ENCODE results near the gene KDM3A. TPM values are rescaled to one million over a fixed set of nuclear protein-coding genes. Genes with fewer than 3 reads are reported as not detected.

KDM3A gene
- 10 to 100 TPM; 50.0 to 54.0 TPM for total RNA-seq

- ChIA-PET POLR2A (interaction anchor here (0.6 to 2.0 kb wide), 8 partner anchors 122 to 1576 kb away, joined by 3 to 8 read pairs (median 4); partner anchors contain the start of genes CHMP3, MRPL35, POLR1A and PTCD3), CTCF (interaction anchor here (1.6 to 1.7 kb wide), 2 partner anchors 15 to 220 kb away, joined by 4 read pairs; no protein-coding TSS in a partner anchor)
These were observed at the start of gene KDM3A for GRCh38 chr2:86440631-86441391. Gene KDM3A (plus strand): TSS chr2:86441371. CDS start chr2:86442048, 677 bp downstream.

GRCh38 chr2:86392873-86393518, 48.2 kb upstream of the KDM3A start:
- POLR2A ChIA-PET, result no interaction called here
- CTCF ChIA-PET, result no interaction called here

- ChIA-PET CTCF (interaction anchor here (2.2 kb wide), 1 partner anchor 26 kb away, joined by 4 read pairs; no protein-coding TSS in a partner anchor), POLR2A (no interaction called here)
These were observed 47.4 kb upstream of the KDM3A start for GRCh38 chr2:86393521-86394491.

GRCh38 chr2:86396291-86396785, 44.8 kb upstream of the KDM3A start:
- ChIA-PET POLR2A (no interaction called here), CTCF (no interaction called here)

- ChIA-PET POLR2A (no interaction called here), CTCF (no interaction called here)
These were observed 43.2 kb upstream of the KDM3A start for GRCh38 chr2:86397986-86398385.

- ChIA-PET POLR2A (no interaction called here), CTCF (no interaction called here)
These were observed 42.4 kb upstream of the KDM3A start for GRCh38 chr2:86398500-86399474.

GRCh38 chr2:86400321-86400720, 40.9 kb upstream of the KDM3A start:
- POLR2A ChIA-PET, result no interaction called here
- CTCF ChIA-PET, result no interaction called here

GRCh38 chr2:86410581-86410980, 30.6 kb upstream of the KDM3A start:
- POLR2A ChIA-PET, result no interaction called here
- CTCF ChIA-PET, result no interaction called here

GRCh38 chr2:86411396-86411795, 29.8 kb upstream of the KDM3A start:
- ChIA-PET POLR2A (no interaction called here), CTCF (no interaction called here)

- CTCF ChIA-PET, result no interaction called here
- POLR2A ChIA-PET, result no interaction called here
These were observed 29.2 kb upstream of the KDM3A start for GRCh38 chr2:86412007-86412406.

GRCh38 chr2:86413296-86414094, 27.7 kb upstream of the KDM3A start:
- ChIA-PET POLR2A (no interaction called here), CTCF (no interaction called here)

GRCh38 chr2:86414996-86415395, 26.2 kb upstream of the KDM3A start:
- ChIA-PET POLR2A (no interaction called here), CTCF (interaction anchor here (0.8 kb wide), 1 partner anchor 16 kb away, joined by 3 read pairs; no protein-coding TSS in a partner anchor)

GRCh38 chr2:86416146-86416545, 25.0 kb upstream of the KDM3A start:
- POLR2A ChIA-PET, result no interaction called here
- CTCF ChIA-PET, result no interaction called here

- POLR2A ChIA-PET, result no interaction called here
- CTCF ChIA-PET, result no interaction called here
These were observed 23.2 kb upstream of the KDM3A start for GRCh38 chr2:86417961-86418360.

GRCh38 chr2:86420913-86421312, 20.3 kb upstream of the KDM3A start:
- ChIA-PET CTCF (interaction anchor here (0.9 kb wide), 1 partner anchor 39 kb away, joined by 3 read pairs; no protein-coding TSS in a partner anchor), POLR2A (no interaction called here)

- CTCF ChIA-PET, result no interaction called here
These were observed 14.9 kb upstream of the KDM3A start for GRCh38 chr2:86426271-86426670.

GRCh38 chr2:86429335-86429734, 11.8 kb upstream of the KDM3A start:
- POLR2A ChIA-PET, result no interaction called here
- CTCF ChIA-PET, result no interaction called here

More at GRCh38 chr2:86426271-86426670, 14.9 kb upstream of the KDM3A start:
- POLR2A ChIA-PET, result no interaction called here

- POLR2A ChIA-PET, result no interaction called here
- CTCF ChIA-PET, result no interaction called here
These were observed 10.8 kb upstream of the KDM3A start for GRCh38 chr2:86430368-86430767.

All from activated CD8-positive, alpha-beta memory T cell treated with anti-CD3 and anti-CD28 coated beads for 36 hours (primary cell).